Upper lobe of left lung (tissue), 4 donors: ENCODE results near the gene C4orf50.

ENCODE experiments used
- CTCF ChIP-seq, 6 experiments: fragments of 450-650 bp in 4 of 6; fragments of 200-600 bp in 2 of 6; sonication (generic) in 2 of 6; IDR thresholded peaks; one replicate each; pipeline ENCODE4 v1.5.1; 2016 to 2019; ENCODE audit warnings: antibody characterized with exemption in 6 of 6
- EP300 ChIP-seq, 4 donors: sonication (generic); formaldehyde crosslinking; IDR thresholded peaks; one replicate each; pipeline ENCODE4 v1.5.1; 2017; ENCODE audit warnings: antibody characterized with exemption in 4 of 4, control low read depth in 2 of 4
- POLR2A ChIP-seq, 4 donors: fragments of 450-650 bp; IDR thresholded peaks; one replicate each; pipeline ENCODE4 v1.5.1; 2016 to 2017; ENCODE audit warnings: antibody characterized with exemption in 4 of 4, mild to moderate bottlenecking in 2 of 4
- POLR2AphosphoS5 ChIP-seq, 2 donors: sonication (generic); formaldehyde crosslinking; IDR thresholded peaks; one replicate each; pipeline ENCODE4 v1.5.1; 2017; ENCODE audit warnings: antibody characterized with exemption in 2 of 2

GRCh38 chr4:6027392-6027791 lies 9.2 kb upstream of the C4orf50 start:
- TF ChIP-seq CTCF (IDR thresholded peaks at IDR 0.05) (no peak), POLR2AphosphoS5 (IDR thresholded peaks at IDR 0.05) (no peak), POLR2A (IDR thresholded peaks at IDR 0.05) (no peak), EP300 (IDR thresholded peaks at IDR 0.05) (no peak)
